Panc1 (cell line): ENCODE results near the gene OSBP2. TPM values are rescaled to one million over a fixed set of nuclear protein-coding genes. Genes with fewer than 3 reads are reported as not detected.

Source experiments
- ATAC-seq: fragments of 200-7000 bp; cut with Tn5 transposase; 2 replicates; pipeline ENCODE4 v1.9.1; 2020; ENCODE audit warnings: mild to moderate bottlenecking, moderate library complexity
- BruUV-seq: library from RNA; stranded (reverse); fragments of 400-500 nt; replicated peaks from 2 replicates; lab custom pipeline; 2021; lab: Mats Ljungman, UMichigan
- CTCF ChIA-PET: fragments of 300-600 bp; sonication (Branson Sonifier 250); formaldehyde crosslinking; loops from one replicate; lab custom pipeline; 2022; ENCODE audit warnings: antibody characterized with exemption; lab: Charles Lee
- POLR2A ChIA-PET: fragments of 300-600 bp; sonication (Branson Sonifier 250); formaldehyde crosslinking; loops from one replicate; lab custom pipeline; 2022; ENCODE audit warnings: antibody characterized with exemption; lab: Charles Lee
- DNase-seq: peaks from one replicate; pipeline ENCODE4 v3.0.0-alpha.2; 2010; ENCODE audit warnings: low read depth, low spot score
- H3K27ac ChIP-seq: 2 replicates; pipeline ENCODE4 v1.5.1; 2011; ENCODE audit warnings: mild to moderate bottlenecking, low read length, inconsistent platforms
- H3K27me3 ChIP-seq: fragments of 200-500 bp; sonication (Bioruptor generic); 2 replicates; pipeline ENCODE4 v1.6.0; 2014; ENCODE audit warnings: low read length, inconsistent platforms; ENCODE audit not compliant: control insufficient read depth, insufficient read depth
- H3K36me3 ChIP-seq: fragments of 200-500 bp; sonication (Bioruptor generic); 2 replicates; pipeline ENCODE4 v1.5.1; 2014; ENCODE audit warnings: inconsistent platforms, mild to moderate bottlenecking, low read length, moderate library complexity; ENCODE audit not compliant: control insufficient read depth, insufficient read depth
- H3K4me1 ChIP-seq: 2 replicates; pipeline ENCODE4 v1.5.1; 2011; ENCODE audit warnings: inconsistent platforms, mild to moderate bottlenecking, low read length, moderate library complexity; ENCODE audit not compliant: control insufficient read depth, insufficient read depth
- H3K4me3 ChIP-seq, 2 experiments: 2 replicates each; pipeline ENCODE4 v1.5.1; 2011 to 2012; ENCODE audit warnings: low read depth in 2 of 2, low read length in 2 of 2, mild to moderate bottlenecking in 2 of 2, inconsistent platforms in 1 of 2, moderate library complexity in 1 of 2
- H3K9me3 ChIP-seq: fragments of 200-500 bp; sonication (Bioruptor generic); 2 replicates; pipeline ENCODE4 v1.5.1; 2014; ENCODE audit warnings: low read depth, mild to moderate bottlenecking, inconsistent platforms, low read length, moderate library complexity; ENCODE audit not compliant: control insufficient read depth, insufficient read depth
- POLR2AphosphoS5 ChIP-seq: IDR thresholded peaks from 2 replicates; pipeline ENCODE4 v1.6.1; 2012; ENCODE audit warnings: mild to moderate bottlenecking, low read depth, low read length, moderate library complexity
- SIN3A ChIP-seq: IDR thresholded peaks from 2 replicates; pipeline ENCODE4 v1.6.1; 2012; ENCODE audit warnings: low read depth, mild to moderate bottlenecking, low read length, moderate library complexity, borderline replicate concordance; ENCODE audit not compliant: insufficient read depth
- TCF7L2 ChIP-seq: IDR thresholded peaks from 2 replicates; pipeline ENCODE4 v1.6.1; 2011; ENCODE audit warnings: mild to moderate bottlenecking, low read depth, low read length, inconsistent platforms
- in situ Hi-C: cut with HindIII; loops from 2 replicates; pipeline ENCODE4 v1.10.0; 2016; ENCODE audit warnings: low sequenced_read_pairs, low pct_unique_long_range_greater_than_20kb
- intact Hi-C: fragments of 100-400 bp; cut with micrococcal nuclease; formaldehyde crosslinking; loops from one replicate; pipeline ENCODE4 v1.10.0; 2022; ENCODE audit not compliant: unreplicated experiment
- total RNA-seq: library from RNA; stranded (reverse); gene quantifications from one replicate; pipeline ENCODE4 v1.2.1, GENCODE V29; 2021; ENCODE audit not compliant: unreplicated experiment
- TF ChIP-seq, protein P1 (sequence below), 2 experiments: IDR thresholded peaks; 2 replicates each; pipeline ENCODE4 v1.6.1; 2011 to 2012; ENCODE audit warnings: low read depth in 2 of 2, control low read depth in 1 of 2, low read length in 1 of 2, mild to moderate bottlenecking in 1 of 2, moderate library complexity in 1 of 2; ENCODE audit not compliant: insufficient read depth in 1 of 2
- TF ChIP-seq, protein P2 (sequence below): fragments of 450-650 bp; IDR thresholded peaks from 2 replicates; pipeline ENCODE4 v1.5.1; 2017; ENCODE audit warnings: mild to moderate bottlenecking

OSBP2 gene
- total RNA-seq, 1 experiment from 2014 or later, result 4.7 TPM

DNA sequence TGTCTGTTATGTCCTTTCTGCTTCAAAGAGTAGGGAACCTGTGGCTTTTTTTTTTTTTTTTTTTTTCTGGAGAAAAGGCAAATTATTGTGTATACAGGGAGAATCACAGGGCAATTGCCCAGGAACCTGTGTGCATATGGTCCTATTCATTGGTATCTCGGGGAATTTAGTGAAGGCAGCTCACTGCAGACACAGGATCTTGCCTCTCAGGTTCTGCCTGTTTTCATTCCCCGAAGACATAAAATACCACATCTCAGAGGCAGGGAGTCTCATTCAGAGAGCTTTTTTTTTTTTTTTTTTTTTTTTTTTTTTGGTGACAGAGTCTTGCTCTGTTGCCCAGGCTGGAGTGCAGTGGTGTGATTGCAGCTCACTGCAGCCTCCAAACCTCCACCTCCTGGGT lies 88.3 kb downstream of the OSBP2 start:
- Histone ChIP-seq H3K9me3 (no peaks in the 10 kb centered on the region), H3K4me1 (no peaks in the 10 kb centered on the region), H3K4me3 (no peak overlapping the region), H3K36me3 (no peaks in the 10 kb centered on the region), H3K27me3 (no peaks in the 10 kb centered on the region), H3K27ac (no peak overlapping the region)
- CTCF ChIA-PET, result no interaction called here
- TF ChIP-seq, protein P1, sequence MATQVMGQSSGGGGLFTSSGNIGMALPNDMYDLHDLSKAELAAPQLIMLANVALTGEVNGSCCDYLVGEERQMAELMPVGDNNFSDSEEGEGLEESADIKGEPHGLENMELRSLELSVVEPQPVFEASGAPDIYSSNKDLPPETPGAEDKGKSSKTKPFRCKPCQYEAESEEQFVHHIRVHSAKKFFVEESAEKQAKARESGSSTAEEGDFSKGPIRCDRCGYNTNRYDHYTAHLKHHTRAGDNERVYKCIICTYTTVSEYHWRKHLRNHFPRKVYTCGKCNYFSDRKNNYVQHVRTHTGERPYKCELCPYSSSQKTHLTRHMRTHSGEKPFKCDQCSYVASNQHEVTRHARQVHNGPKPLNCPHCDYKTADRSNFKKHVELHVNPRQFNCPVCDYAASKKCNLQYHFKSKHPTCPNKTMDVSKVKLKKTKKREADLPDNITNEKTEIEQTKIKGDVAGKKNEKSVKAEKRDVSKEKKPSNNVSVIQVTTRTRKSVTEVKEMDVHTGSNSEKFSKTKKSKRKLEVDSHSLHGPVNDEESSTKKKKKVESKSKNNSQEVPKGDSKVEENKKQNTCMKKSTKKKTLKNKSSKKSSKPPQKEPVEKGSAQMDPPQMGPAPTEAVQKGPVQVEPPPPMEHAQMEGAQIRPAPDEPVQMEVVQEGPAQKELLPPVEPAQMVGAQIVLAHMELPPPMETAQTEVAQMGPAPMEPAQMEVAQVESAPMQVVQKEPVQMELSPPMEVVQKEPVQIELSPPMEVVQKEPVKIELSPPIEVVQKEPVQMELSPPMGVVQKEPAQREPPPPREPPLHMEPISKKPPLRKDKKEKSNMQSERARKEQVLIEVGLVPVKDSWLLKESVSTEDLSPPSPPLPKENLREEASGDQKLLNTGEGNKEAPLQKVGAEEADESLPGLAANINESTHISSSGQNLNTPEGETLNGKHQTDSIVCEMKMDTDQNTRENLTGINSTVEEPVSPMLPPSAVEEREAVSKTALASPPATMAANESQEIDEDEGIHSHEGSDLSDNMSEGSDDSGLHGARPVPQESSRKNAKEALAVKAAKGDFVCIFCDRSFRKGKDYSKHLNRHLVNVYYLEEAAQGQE (IDR thresholded peaks at IDR 0.05; ENCODE audit: insufficient read depth in 1 of 2, low read depth in 2 of 2, low read length in 1 of 2), result no peak
- TF ChIP-seq TCF7L2 (no peak), SIN3A (no peak), POLR2AphosphoS5 (no peak)
- TF ChIP-seq, protein P2, sequence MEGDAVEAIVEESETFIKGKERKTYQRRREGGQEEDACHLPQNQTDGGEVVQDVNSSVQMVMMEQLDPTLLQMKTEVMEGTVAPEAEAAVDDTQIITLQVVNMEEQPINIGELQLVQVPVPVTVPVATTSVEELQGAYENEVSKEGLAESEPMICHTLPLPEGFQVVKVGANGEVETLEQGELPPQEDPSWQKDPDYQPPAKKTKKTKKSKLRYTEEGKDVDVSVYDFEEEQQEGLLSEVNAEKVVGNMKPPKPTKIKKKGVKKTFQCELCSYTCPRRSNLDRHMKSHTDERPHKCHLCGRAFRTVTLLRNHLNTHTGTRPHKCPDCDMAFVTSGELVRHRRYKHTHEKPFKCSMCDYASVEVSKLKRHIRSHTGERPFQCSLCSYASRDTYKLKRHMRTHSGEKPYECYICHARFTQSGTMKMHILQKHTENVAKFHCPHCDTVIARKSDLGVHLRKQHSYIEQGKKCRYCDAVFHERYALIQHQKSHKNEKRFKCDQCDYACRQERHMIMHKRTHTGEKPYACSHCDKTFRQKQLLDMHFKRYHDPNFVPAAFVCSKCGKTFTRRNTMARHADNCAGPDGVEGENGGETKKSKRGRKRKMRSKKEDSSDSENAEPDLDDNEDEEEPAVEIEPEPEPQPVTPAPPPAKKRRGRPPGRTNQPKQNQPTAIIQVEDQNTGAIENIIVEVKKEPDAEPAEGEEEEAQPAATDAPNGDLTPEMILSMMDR, result no peak
- ATAC-seq (no peak), DNase-seq (no peak)
- in situ Hi-C loops (no loop called here), intact Hi-C loops (no loop called here)
- BruUV-seq, result no TSS peak
- POLR2A ChIA-PET, result no interaction called here

DNA sequence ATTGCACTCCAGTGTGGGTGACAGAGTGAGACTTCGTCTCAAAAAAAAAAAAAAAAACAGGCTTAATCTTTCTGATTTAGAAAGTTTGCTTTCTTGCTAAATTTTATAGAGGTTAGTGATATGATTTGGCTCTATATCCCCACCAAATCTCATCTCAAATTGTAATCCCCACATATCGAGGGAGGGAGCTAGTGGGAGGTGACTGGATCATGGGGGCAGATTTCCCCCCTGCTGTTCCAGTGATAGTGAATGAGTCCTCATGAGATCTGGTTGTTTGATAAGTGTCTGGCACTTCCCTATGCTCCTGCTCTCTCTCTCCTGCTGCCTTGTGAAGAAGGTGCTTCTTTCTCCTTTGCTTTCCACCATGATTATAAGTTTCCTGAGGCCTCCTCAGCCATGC lies 90.9 kb downstream of the OSBP2 start:
- Histone ChIP-seq H3K9me3 (no peaks in the 10 kb centered on the region), H3K4me3 (no peak overlapping the region), H3K27ac (no peak overlapping the region), H3K4me1 (no peaks in the 10 kb centered on the region), H3K36me3 (no peaks in the 10 kb centered on the region), H3K27me3 (no peaks in the 10 kb centered on the region)
- BruUV-seq, result no TSS peak
- DNase-seq (no peak), ATAC-seq (no peak)
- in situ Hi-C loops, result no loop called here
- ChIA-PET CTCF (no interaction called here), POLR2A (no interaction called here)
- intact Hi-C loops, result no loop called here
- TF ChIP-seq POLR2AphosphoS5, result no peak
- no peak for TF ChIP-seq SIN3A

DNA sequence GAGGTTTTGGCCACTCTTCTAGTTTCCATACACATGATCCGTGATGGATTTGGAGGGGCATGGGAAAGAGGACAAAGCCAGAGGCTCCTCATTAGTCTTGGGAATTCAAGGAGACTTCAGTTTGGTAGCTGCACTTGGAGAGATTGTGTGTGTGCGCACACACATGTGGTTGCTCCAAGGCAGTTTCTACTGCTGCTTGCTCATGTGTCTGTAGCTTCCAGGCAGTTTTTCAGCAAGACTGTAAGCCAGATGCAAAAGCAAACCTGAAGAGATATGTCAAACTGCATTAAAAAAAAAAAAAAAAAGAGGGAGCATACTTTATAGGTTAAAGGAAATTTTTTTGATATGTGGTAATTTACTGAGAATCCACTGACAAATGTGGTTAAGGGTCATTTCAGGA lies 95.7 kb downstream of the OSBP2 start:
- no peaks in the 10 kb centered on the region for H3K36me3 ChIP-seq
- POLR2A ChIA-PET, result no interaction called here
- no peaks in the 10 kb centered on the region for H3K4me1 ChIP-seq
- no peak overlapping the region for H3K4me3 ChIP-seq
- TF ChIP-seq, protein P2, result no peak
- TF ChIP-seq POLR2AphosphoS5 (no peak), TCF7L2 (no peak), SIN3A (no peak)
- TF ChIP-seq, protein P1 (IDR thresholded peaks at IDR 0.05; ENCODE audit: insufficient read depth in 1 of 2, low read depth in 2 of 2, low read length in 1 of 2), result no peak
- no TSS peak for BruUV-seq
- DNase-seq, result no peak
- in situ Hi-C loops, result no loop called here
- no peak overlapping the region for H3K27ac ChIP-seq
- no peak for ATAC-seq
- H3K9me3 ChIP-seq, result no peaks in the 10 kb centered on the region
- intact Hi-C loops, result no loop called here
- CTCF ChIA-PET, result no interaction called here
- H3K27me3 ChIP-seq, result no peaks in the 10 kb centered on the region
